Astrocyte (in vitro differentiated cells and primary cell): ENCODE data around the gene CXCR5.

Source experiments
- EZH2 ChIP-seq: IDR thresholded peaks from 2 replicates; pipeline ENCODE4 v1.6.1; 2012; ENCODE audit warnings: mild to moderate bottlenecking, low read length, inconsistent platforms; ENCODE audit not compliant: insufficient read depth
- TF ChIP-seq, protein P1 (sequence below): IDR thresholded peaks from 2 replicates; pipeline ENCODE4 v1.5.1; 2011; ENCODE audit warnings: low read depth, mild to moderate bottlenecking, inconsistent platforms, low read length, moderate library complexity; ENCODE audit not compliant: insufficient read depth

GRCh38 chr11:118928870-118929500 is 45.3 kb downstream of the CXCR5 start:
- TF ChIP-seq EZH2, result no peak
- TF ChIP-seq, protein P1, sequence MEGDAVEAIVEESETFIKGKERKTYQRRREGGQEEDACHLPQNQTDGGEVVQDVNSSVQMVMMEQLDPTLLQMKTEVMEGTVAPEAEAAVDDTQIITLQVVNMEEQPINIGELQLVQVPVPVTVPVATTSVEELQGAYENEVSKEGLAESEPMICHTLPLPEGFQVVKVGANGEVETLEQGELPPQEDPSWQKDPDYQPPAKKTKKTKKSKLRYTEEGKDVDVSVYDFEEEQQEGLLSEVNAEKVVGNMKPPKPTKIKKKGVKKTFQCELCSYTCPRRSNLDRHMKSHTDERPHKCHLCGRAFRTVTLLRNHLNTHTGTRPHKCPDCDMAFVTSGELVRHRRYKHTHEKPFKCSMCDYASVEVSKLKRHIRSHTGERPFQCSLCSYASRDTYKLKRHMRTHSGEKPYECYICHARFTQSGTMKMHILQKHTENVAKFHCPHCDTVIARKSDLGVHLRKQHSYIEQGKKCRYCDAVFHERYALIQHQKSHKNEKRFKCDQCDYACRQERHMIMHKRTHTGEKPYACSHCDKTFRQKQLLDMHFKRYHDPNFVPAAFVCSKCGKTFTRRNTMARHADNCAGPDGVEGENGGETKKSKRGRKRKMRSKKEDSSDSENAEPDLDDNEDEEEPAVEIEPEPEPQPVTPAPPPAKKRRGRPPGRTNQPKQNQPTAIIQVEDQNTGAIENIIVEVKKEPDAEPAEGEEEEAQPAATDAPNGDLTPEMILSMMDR, result no peak
